Panc1 (cell line): ENCODE results near the gene PRDM2.

ENCODE experiments used
- POLR2AphosphoS5 ChIP-seq: IDR thresholded peaks from 2 replicates; pipeline ENCODE4 v1.6.1; 2012; ENCODE audit warnings: mild to moderate bottlenecking, low read depth, low read length, moderate library complexity
- SIN3A ChIP-seq: IDR thresholded peaks from 2 replicates; pipeline ENCODE4 v1.6.1; 2012; ENCODE audit warnings: low read depth, mild to moderate bottlenecking, low read length, moderate library complexity, borderline replicate concordance; ENCODE audit not compliant: insufficient read depth
- TCF7L2 ChIP-seq: IDR thresholded peaks from 2 replicates; pipeline ENCODE4 v1.6.1; 2011; ENCODE audit warnings: mild to moderate bottlenecking, low read depth, low read length, inconsistent platforms
- TF ChIP-seq, protein P1 (sequence below): fragments of 450-650 bp; IDR thresholded peaks from 2 replicates; pipeline ENCODE4 v1.5.1; 2017; ENCODE audit warnings: mild to moderate bottlenecking
- TF ChIP-seq, protein P2 (sequence below), 2 experiments: IDR thresholded peaks; 2 replicates each; pipeline ENCODE4 v1.6.1; 2011 to 2012; ENCODE audit warnings: low read depth in 2 of 2, control low read depth in 1 of 2, low read length in 1 of 2, mild to moderate bottlenecking in 1 of 2, moderate library complexity in 1 of 2; ENCODE audit not compliant: insufficient read depth in 1 of 2

DNA sequence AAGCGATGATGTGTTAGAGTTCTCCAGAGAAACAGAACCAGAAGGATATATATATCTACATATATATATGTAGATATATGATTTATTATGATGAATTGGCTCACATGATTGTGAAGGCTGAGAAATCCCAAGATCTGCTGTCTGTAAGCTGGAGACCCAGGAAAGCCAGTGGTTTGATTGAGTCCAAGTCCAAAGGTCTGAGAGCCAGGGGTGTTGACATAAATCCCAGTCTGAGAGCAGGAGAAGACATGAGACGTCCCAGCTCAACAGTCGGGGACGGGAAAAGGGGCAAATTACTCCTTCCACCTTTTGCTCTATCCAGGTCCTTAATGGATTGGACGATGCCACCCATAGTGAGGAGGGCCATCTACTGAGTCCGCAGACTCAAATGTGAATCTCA, 126.6 kb downstream of the PRDM2 start:
- TF ChIP-seq, protein P1, sequence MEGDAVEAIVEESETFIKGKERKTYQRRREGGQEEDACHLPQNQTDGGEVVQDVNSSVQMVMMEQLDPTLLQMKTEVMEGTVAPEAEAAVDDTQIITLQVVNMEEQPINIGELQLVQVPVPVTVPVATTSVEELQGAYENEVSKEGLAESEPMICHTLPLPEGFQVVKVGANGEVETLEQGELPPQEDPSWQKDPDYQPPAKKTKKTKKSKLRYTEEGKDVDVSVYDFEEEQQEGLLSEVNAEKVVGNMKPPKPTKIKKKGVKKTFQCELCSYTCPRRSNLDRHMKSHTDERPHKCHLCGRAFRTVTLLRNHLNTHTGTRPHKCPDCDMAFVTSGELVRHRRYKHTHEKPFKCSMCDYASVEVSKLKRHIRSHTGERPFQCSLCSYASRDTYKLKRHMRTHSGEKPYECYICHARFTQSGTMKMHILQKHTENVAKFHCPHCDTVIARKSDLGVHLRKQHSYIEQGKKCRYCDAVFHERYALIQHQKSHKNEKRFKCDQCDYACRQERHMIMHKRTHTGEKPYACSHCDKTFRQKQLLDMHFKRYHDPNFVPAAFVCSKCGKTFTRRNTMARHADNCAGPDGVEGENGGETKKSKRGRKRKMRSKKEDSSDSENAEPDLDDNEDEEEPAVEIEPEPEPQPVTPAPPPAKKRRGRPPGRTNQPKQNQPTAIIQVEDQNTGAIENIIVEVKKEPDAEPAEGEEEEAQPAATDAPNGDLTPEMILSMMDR: no peak
- no peak for TF ChIP-seq SIN3A
- TF ChIP-seq, protein P2, sequence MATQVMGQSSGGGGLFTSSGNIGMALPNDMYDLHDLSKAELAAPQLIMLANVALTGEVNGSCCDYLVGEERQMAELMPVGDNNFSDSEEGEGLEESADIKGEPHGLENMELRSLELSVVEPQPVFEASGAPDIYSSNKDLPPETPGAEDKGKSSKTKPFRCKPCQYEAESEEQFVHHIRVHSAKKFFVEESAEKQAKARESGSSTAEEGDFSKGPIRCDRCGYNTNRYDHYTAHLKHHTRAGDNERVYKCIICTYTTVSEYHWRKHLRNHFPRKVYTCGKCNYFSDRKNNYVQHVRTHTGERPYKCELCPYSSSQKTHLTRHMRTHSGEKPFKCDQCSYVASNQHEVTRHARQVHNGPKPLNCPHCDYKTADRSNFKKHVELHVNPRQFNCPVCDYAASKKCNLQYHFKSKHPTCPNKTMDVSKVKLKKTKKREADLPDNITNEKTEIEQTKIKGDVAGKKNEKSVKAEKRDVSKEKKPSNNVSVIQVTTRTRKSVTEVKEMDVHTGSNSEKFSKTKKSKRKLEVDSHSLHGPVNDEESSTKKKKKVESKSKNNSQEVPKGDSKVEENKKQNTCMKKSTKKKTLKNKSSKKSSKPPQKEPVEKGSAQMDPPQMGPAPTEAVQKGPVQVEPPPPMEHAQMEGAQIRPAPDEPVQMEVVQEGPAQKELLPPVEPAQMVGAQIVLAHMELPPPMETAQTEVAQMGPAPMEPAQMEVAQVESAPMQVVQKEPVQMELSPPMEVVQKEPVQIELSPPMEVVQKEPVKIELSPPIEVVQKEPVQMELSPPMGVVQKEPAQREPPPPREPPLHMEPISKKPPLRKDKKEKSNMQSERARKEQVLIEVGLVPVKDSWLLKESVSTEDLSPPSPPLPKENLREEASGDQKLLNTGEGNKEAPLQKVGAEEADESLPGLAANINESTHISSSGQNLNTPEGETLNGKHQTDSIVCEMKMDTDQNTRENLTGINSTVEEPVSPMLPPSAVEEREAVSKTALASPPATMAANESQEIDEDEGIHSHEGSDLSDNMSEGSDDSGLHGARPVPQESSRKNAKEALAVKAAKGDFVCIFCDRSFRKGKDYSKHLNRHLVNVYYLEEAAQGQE (IDR thresholded peaks at IDR 0.05; ENCODE audit: insufficient read depth in 1 of 2, low read depth in 2 of 2, low read length in 1 of 2): no peak
- no peak for TF ChIP-seq POLR2AphosphoS5
- TF ChIP-seq TCF7L2: no peak
